Mesendoderm (in vitro differentiated cells): ENCODE measurements around the gene CHCHD6.

Experiments
- DNase-seq: peaks from one replicate; pipeline ENCODE4 v3.0.0; 2013
- H2AK5ac ChIP-seq: 2 replicates; pipeline ENCODE4 v1.6.1; 2013; ENCODE audit warnings: low read length, inconsistent platforms
- H2BK120ac ChIP-seq: 2 replicates; pipeline ENCODE4 v1.6.1; 2013; ENCODE audit warnings: low read depth, mild to moderate bottlenecking, low read length, moderate library complexity, mixed read lengths
- H2BK15ac ChIP-seq: replicated peaks from 2 replicates; pipeline ENCODE4 v1.6.1; 2013; ENCODE audit warnings: low read depth, mild to moderate bottlenecking, moderate library complexity
- H2BK5ac ChIP-seq: 2 replicates; pipeline ENCODE4 v1.6.1; 2013; ENCODE audit warnings: low read length, inconsistent platforms
- H3K18ac ChIP-seq: 2 replicates; pipeline ENCODE4 v1.6.1; 2013; ENCODE audit warnings: mild to moderate bottlenecking, low read length, mixed read lengths
- H3K23ac ChIP-seq: one replicate; pipeline ENCODE4 v1.6.1; 2013; ENCODE audit warnings: low read length
- H3K27ac ChIP-seq: 2 replicates; pipeline ENCODE4 v1.5.1; 2013; ENCODE audit warnings: low read depth, mild to moderate bottlenecking, inconsistent platforms, low read length, moderate library complexity
- H3K27me3 ChIP-seq: 2 replicates; pipeline ENCODE4 v1.6.1; 2013; ENCODE audit warnings: low read length, control low read depth, mild to moderate bottlenecking, inconsistent platforms; ENCODE audit not compliant: insufficient read depth, poor library complexity
- H3K36me3 ChIP-seq: 2 replicates; pipeline ENCODE4 v1.6.1; 2013; ENCODE audit warnings: low read length, inconsistent platforms; ENCODE audit not compliant: control insufficient read depth, insufficient read depth
- H3K4ac ChIP-seq: one replicate; pipeline ENCODE4 v1.6.1; 2013; ENCODE audit warnings: low read depth, mild to moderate bottlenecking, low read length, moderate library complexity
- H3K4me1 ChIP-seq: 2 replicates; pipeline ENCODE4 v1.6.1; 2013; ENCODE audit warnings: low read depth, low read length, inconsistent platforms; ENCODE audit not compliant: control insufficient read depth
- H3K4me2 ChIP-seq: 2 replicates; pipeline ENCODE4 v1.6.1; 2013; ENCODE audit warnings: low read length
- H3K4me3 ChIP-seq: 2 replicates; pipeline ENCODE4 v1.5.1; 2013; ENCODE audit warnings: mild to moderate bottlenecking, low read length
- H3K56ac ChIP-seq: one replicate; pipeline ENCODE4 v1.6.1; 2013; ENCODE audit warnings: low read length
- H3K79me1 ChIP-seq: 2 replicates; pipeline ENCODE4 v1.6.1; 2013; ENCODE audit warnings: low read length, inconsistent platforms
- H3K79me2 ChIP-seq: 2 replicates; pipeline ENCODE4 v1.6.1; 2013; ENCODE audit warnings: mild to moderate bottlenecking, low read length; ENCODE audit not compliant: control insufficient read depth, insufficient read depth
- H3K9ac ChIP-seq: 2 replicates; pipeline ENCODE4 v1.6.1; 2013; ENCODE audit warnings: low read length, inconsistent platforms
- H4K5ac ChIP-seq: one replicate; pipeline ENCODE4 v1.6.1; 2013; ENCODE audit warnings: low read length
- H4K8ac ChIP-seq: one replicate; pipeline ENCODE4 v1.6.1; 2013; ENCODE audit warnings: low read depth, mild to moderate bottlenecking, control low read depth, low read length, moderate library complexity
- WGBS: extraction: QIAGEN DNeasy Blood & Tissue Kit; methylation state at CpG from one replicate; pipeline ENCODE4 v1.1.7; 2013; ENCODE audit warnings: low lambda C conversion rate, missing lambda C conversion rate; ENCODE audit not compliant: insufficient coverage; ENCODE audit errors: extremely low coverage; 5-methylcytosine and 5-hydroxymethylcytosine counted together

Gene CHCHD6

GRCh38 chr3:126677862-126678503 is 26.1 kb upstream of the CHCHD6 start:
- no peak overlapping the region for H2BK15ac ChIP-seq
- no peaks in the 10 kb centered on the region for H3K27me3 ChIP-seq
- no peaks in the 10 kb centered on the region for H3K36me3 ChIP-seq
- no peak overlapping the region for H2AK5ac ChIP-seq
- H4K5ac ChIP-seq = no peak overlapping the region
- no peak for DNase-seq
- H3K18ac ChIP-seq = no peak overlapping the region
- WGBS = no CpG with 5 or more reads among the region's 13 CpGs
- H4K8ac ChIP-seq = no peak overlapping the region
- no peak overlapping the region for H2BK120ac ChIP-seq
- H3K4me1 ChIP-seq = peaks cover 3% of the 10 kb centered on the region
- H3K9ac ChIP-seq = no peak overlapping the region
- no peak overlapping the region for H3K56ac ChIP-seq
- no peak overlapping the region for H3K27ac ChIP-seq
- no peaks in the 10 kb centered on the region for H3K79me1 ChIP-seq
- no peak overlapping the region for H3K23ac ChIP-seq
- no peak overlapping the region for H3K4me3 ChIP-seq
- no peak overlapping the region for H3K4me2 ChIP-seq
- no peak overlapping the region for H3K4ac ChIP-seq
- H2BK5ac ChIP-seq = no peak overlapping the region
- no peaks in the 10 kb centered on the region for H3K79me2 ChIP-seq

DNA sequence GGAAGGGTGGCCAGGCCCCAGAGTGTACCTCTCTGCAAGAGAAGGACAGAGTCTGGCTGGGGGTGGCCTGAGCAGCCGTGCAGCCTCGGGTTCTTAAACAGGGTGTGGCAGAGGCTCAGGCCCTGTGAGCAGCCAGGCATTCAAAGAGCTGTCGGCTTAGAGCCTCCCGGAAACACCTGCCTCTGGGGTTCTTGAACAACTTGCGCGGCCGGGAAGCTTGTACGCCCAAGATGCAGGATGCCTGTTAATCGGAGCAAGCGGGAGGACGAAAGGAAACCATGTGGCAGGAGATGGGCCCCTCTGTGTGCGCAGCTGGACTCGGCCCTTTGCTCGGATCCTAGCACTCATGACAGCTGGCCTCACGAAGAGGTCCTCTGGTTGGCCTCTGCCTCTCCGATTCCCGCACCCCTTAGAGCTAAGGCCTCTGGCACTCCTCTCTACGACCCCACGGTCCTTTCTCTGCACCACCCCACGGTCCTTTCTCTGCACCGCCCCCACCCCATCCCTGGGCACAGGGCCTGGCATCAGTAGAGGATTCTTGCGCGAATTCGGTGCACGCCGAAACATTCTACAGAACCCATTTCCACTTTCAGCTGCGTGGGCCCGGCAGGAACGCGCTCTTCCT is 25.2 kb upstream of the CHCHD6 start:
- H3K4ac ChIP-seq = no peak overlapping the region
- H2BK5ac ChIP-seq = no peak overlapping the region
- no peak overlapping the region for H2BK15ac ChIP-seq
- H3K36me3 ChIP-seq = no peaks in the 10 kb centered on the region
- no peak overlapping the region for H3K56ac ChIP-seq
- no CpG with 5 or more reads among the region's 30 CpGs for WGBS
- no peak overlapping the region for H4K8ac ChIP-seq
- H3K79me2 ChIP-seq = no peaks in the 10 kb centered on the region
- H3K4me3 ChIP-seq = no peak overlapping the region
- no peak overlapping the region for H3K23ac ChIP-seq
- no peak overlapping the region for H4K5ac ChIP-seq
- H3K9ac ChIP-seq = no peak overlapping the region
- no peak overlapping the region for H2AK5ac ChIP-seq
- H3K79me1 ChIP-seq = no peaks in the 10 kb centered on the region
- DNase-seq = no peak
- no peaks in the 10 kb centered on the region for H3K27me3 ChIP-seq
- H2BK120ac ChIP-seq = no peak overlapping the region
- no peak overlapping the region for H3K18ac ChIP-seq
- H3K4me2 ChIP-seq = no peak overlapping the region
- H3K4me1 ChIP-seq = peaks cover 3% of the 10 kb centered on the region
- H3K27ac ChIP-seq = no peak overlapping the region

DNA sequence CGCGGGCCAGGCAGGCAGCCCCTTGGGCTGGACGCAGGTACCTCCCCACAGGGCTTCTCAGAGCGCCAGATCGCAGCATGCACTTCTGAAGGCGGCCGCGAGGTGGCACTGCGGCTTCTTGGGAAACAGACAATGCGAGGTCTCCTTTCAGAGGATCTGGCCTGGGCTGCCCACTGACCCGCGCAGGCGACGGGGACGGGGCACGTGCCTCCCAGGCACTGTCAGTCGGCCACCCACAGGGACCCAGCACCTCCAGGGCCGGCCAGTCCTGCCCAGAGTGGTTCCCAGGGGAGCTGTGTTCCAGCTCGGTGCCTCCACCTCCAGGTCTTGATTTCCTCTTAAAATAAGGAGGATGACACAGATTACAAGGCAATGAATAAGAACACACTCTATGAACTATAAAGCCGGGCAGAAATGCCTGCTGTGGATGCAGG is 24.7 kb upstream of the CHCHD6 start:
- Histone ChIP-seq H2BK120ac (no peak overlapping the region), H3K4me2 (peak overlapping the region; percentile 23), H3K4me1 (peaks cover 3% of the 10 kb centered on the region), H3K9ac (peak overlapping the region; percentile 12), H3K18ac (no peak overlapping the region), H3K4me3 (no peak overlapping the region), H3K27ac (no peak overlapping the region), H3K79me2 (no peaks in the 10 kb centered on the region), H3K36me3 (no peaks in the 10 kb centered on the region), H3K4ac (no peak overlapping the region), H4K5ac (no peak overlapping the region), H4K8ac (no peak overlapping the region), H3K23ac (no peak overlapping the region), H3K27me3 (no peaks in the 10 kb centered on the region), H3K56ac (peak overlapping the region; percentile 59), H2BK15ac (no peak overlapping the region), H3K79me1 (no peaks in the 10 kb centered on the region), H2AK5ac (no peak overlapping the region), H2BK5ac (no peak overlapping the region)
- DNase-seq = peak; percentile 84
- no CpG with 5 or more reads among the region's 20 CpGs for WGBS

DNA sequence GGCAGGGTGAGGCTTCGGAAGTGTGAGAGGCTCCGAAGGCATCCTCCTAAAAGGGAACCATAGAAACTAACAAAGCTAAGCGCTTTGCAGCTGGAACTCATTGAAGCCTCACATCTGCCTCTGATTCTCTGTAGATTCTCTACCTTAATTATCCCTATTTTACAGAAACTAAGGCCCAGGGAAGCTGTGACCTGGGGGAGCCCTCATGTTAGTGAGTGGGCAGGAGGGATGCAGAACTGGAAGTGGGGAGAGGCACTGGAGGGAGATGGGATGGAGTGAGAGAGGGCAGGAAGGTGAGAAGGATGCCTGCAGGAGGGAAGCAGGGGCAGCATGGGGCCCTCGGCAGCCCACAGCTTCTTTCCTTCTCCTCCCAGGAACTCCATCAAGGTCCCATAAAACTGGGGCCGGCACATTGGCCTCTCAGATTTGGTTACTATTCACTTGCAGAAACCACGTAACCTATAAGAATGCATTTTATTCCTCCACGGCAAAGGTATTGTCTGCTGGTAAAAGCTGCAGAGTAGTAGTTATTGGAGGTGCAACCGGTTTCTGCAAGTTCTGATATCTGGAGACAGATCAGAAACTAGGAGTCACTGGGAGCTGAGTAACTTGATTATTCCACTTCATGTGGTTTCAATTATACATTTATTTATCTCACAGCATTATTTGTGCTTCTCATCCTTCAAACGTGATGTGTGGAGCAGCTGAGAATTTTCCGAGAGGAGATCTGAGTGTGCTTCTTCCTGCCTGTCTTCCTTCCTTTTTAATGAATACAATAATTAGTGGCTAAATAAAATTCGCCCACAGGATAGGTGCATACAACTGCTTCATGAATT is 24.0 kb upstream of the CHCHD6 start:
- H3K23ac ChIP-seq = no peak overlapping the region
- H3K4me2 ChIP-seq = peak overlapping the region; percentile 23
- H3K4me1 ChIP-seq = peaks cover 3% of the 10 kb centered on the region
- no peaks in the 10 kb centered on the region for H3K79me1 ChIP-seq
- no peaks in the 10 kb centered on the region for H3K36me3 ChIP-seq
- no peak overlapping the region for H4K5ac ChIP-seq
- H2BK15ac ChIP-seq = no peak overlapping the region
- peak overlapping the region; percentile 12 for H3K9ac ChIP-seq
- H3K79me2 ChIP-seq = no peaks in the 10 kb centered on the region
- H2BK5ac ChIP-seq = no peak overlapping the region
- H3K27ac ChIP-seq = no peak overlapping the region
- H3K27me3 ChIP-seq = no peaks in the 10 kb centered on the region
- no peak overlapping the region for H3K4me3 ChIP-seq
- no peak overlapping the region for H4K8ac ChIP-seq
- H3K56ac ChIP-seq = peak overlapping the region; percentile 59
- H2AK5ac ChIP-seq = no peak overlapping the region
- DNase-seq = peak; percentile 26
- H2BK120ac ChIP-seq = no peak overlapping the region
- H3K18ac ChIP-seq = no peak overlapping the region
- no peak overlapping the region for H3K4ac ChIP-seq
- no CpG with 5 or more reads among the region's 11 CpGs for WGBS

DNA sequence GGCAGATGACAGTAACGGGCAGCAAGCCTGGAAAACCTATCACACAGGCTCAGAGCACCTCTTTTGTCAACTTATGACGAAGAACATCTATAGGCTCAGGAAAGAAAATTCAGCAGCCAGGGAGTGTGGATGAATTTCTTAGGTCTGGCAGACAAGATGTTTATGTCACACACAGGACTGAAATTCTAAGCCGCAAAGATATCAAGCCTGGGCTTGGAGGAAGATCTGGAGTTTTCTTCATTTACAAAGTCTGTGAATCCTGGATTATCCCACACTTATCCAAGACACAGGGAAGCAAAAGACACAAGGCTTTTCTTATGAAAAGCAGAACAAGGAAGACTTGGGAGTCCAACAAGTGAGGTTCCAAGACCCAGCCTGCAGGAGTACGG is 23.4 kb upstream of the CHCHD6 start:
- Histone ChIP-seq H3K56ac (no peak overlapping the region), H3K4ac (no peak overlapping the region), H2BK15ac (no peak overlapping the region), H2AK5ac (no peak overlapping the region), H3K18ac (no peak overlapping the region), H4K8ac (no peak overlapping the region), H3K4me2 (no peak overlapping the region), H3K36me3 (no peaks in the 10 kb centered on the region), H3K23ac (no peak overlapping the region), H2BK120ac (no peak overlapping the region), H3K4me1 (peaks cover 3% of the 10 kb centered on the region), H3K4me3 (no peak overlapping the region), H3K27ac (no peak overlapping the region), H4K5ac (no peak overlapping the region), H3K9ac (no peak overlapping the region), H3K79me2 (no peaks in the 10 kb centered on the region), H3K27me3 (no peaks in the 10 kb centered on the region), H3K79me1 (no peaks in the 10 kb centered on the region), H2BK5ac (no peak overlapping the region)
- WGBS = no CpG with 5 or more reads among the region's 4 CpGs
- DNase-seq = no peak
